A549 (cell line): ENCODE results near the gene CTNNA3.

Experiments
- CBX8 ChIP-seq: fragments of 200-600 bp; sonication (generic); IDR thresholded peaks from 2 replicates; pipeline ENCODE4 v1.6.1; 2016
- CEBPB ChIP-seq, 2 experiments: fragments of >200 bp in 1 of 2; sonication (Bioruptor Twin) in 1 of 2; formaldehyde crosslinking in 1 of 2; IDR thresholded peaks; 2 replicates each; pipeline ENCODE4 v1.6.1; 2012 to 2016
- EP300 ChIP-seq, 2 experiments: fragments of >200 bp; sonication (Bioruptor Twin); formaldehyde crosslinking; IDR thresholded peaks; 2 replicates in 1 of 2; 3 replicates in 1 of 2; pipeline ENCODE4 v1.6.1; 2016 to 2017
- MAFK ChIP-seq: fragments of 450-650 bp; IDR thresholded peaks from 2 replicates; pipeline ENCODE4 v1.6.1; 2014; ENCODE audit not compliant: partially characterized antibody
- NFE2L2 ChIP-seq: fragments of 150-350 bp; conservative IDR thresholded peaks from 2 replicates; pipeline ENCODE4 v1.6.1; 2014; ENCODE audit warnings: low read length
- POLR2A ChIP-seq: IDR thresholded peaks from 2 replicates; pipeline ENCODE4 v1.6.1; 2012; ENCODE audit warnings: mild to moderate bottlenecking, low read length
- RFX5 ChIP-seq: fragments of 450-650 bp; IDR thresholded peaks from 2 replicates; pipeline ENCODE4 v1.7.1; 2014; ENCODE audit warnings: antibody characterized with exemption, mild to moderate bottlenecking, moderate library complexity
- SMC3 ChIP-seq: fragments of >200 bp; sonication (Bioruptor Twin); formaldehyde crosslinking; IDR thresholded peaks from 3 replicates; pipeline ENCODE4 v1.6.1; 2018; ENCODE audit warnings: inconsistent platforms
- TF ChIP-seq, protein P1 (sequence below): fragments of >200 bp; sonication (Bioruptor Twin); formaldehyde crosslinking; IDR thresholded peaks from 3 replicates; pipeline ENCODE4 v1.5.1; 2016
- TF ChIP-seq, protein P2 (sequence below): IDR thresholded peaks from 2 replicates; pipeline ENCODE4 v1.6.1; 2012
- TF ChIP-seq, protein P3 (sequence below): IDR thresholded peaks from 2 replicates; pipeline ENCODE4 v1.6.1; 2012; ENCODE audit warnings: low read depth, borderline replicate concordance

- TF ChIP-seq RFX5 (no peak), EP300 (IDR thresholded peaks at IDR 0.05) (no peak), SMC3 (no peak), POLR2A (no peak), NFE2L2 (no peak), MAFK (no peak), CBX8 (no peak), CEBPB (IDR thresholded peaks at IDR 0.05) (no peak)
- TF ChIP-seq, protein P1, sequence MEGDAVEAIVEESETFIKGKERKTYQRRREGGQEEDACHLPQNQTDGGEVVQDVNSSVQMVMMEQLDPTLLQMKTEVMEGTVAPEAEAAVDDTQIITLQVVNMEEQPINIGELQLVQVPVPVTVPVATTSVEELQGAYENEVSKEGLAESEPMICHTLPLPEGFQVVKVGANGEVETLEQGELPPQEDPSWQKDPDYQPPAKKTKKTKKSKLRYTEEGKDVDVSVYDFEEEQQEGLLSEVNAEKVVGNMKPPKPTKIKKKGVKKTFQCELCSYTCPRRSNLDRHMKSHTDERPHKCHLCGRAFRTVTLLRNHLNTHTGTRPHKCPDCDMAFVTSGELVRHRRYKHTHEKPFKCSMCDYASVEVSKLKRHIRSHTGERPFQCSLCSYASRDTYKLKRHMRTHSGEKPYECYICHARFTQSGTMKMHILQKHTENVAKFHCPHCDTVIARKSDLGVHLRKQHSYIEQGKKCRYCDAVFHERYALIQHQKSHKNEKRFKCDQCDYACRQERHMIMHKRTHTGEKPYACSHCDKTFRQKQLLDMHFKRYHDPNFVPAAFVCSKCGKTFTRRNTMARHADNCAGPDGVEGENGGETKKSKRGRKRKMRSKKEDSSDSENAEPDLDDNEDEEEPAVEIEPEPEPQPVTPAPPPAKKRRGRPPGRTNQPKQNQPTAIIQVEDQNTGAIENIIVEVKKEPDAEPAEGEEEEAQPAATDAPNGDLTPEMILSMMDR: no peak
- TF ChIP-seq, protein P2, sequence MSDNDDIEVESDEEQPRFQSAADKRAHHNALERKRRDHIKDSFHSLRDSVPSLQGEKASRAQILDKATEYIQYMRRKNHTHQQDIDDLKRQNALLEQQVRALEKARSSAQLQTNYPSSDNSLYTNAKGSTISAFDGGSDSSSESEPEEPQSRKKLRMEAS: no peak
- TF ChIP-seq, protein P3, sequence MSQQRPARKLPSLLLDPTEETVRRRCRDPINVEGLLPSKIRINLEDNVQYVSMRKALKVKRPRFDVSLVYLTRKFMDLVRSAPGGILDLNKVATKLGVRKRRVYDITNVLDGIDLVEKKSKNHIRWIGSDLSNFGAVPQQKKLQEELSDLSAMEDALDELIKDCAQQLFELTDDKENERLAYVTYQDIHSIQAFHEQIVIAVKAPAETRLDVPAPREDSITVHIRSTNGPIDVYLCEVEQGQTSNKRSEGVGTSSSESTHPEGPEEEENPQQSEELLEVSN: no peak
Observed at GRCh38 chr10:66514666-66515065, 1181.3 kb downstream of the CTNNA3 start.
